Measurements from ENCODE around the gene NEMF.
"Not testable (repeated sequence)": the region's sequence is repeated elsewhere in the genome, so short reads cannot be mapped to it uniquely, and the experiment has no call there.

NEMF gene

DNA sequence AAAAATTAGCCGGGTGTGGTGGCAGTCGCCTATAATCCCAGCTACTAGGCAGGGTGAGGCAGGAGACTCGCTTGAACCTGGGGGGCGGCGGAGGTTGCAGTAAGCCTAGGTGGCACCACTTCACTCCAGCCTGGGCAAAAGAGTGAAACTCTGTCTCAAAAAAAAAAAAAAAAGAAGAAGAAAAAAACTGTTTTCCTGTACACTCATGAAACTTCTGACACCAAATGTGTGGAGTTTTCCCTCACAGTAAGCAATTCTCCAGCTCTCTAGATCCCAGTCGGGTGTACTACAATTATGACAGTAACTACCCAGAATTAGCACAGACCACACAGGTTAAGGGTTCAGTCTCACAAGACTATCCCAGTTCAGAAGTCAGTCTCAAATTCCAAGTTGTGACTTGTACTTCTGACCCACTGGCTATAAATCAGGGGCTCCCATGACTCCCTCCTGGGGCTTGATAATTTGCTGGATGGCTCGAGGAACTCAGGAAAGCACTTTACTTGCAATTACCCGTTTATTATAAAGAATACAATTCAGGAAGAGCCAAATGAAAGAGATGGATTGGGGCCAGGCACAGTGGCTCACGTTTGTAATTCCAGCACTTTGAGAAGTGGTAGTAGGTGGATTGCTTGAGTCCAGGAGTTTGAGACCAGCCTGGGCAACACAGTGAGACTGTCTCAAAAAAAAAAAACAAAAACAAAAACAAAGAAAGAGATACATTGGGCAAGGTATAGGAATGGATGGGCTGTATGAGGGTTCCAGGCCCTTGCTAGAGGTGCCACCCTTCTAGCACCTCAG lies 27.9 kb upstream of the NEMF start:
- DNase-seq (ENCODE audit: low read depth in 3 of 3), result no peak

DNA sequence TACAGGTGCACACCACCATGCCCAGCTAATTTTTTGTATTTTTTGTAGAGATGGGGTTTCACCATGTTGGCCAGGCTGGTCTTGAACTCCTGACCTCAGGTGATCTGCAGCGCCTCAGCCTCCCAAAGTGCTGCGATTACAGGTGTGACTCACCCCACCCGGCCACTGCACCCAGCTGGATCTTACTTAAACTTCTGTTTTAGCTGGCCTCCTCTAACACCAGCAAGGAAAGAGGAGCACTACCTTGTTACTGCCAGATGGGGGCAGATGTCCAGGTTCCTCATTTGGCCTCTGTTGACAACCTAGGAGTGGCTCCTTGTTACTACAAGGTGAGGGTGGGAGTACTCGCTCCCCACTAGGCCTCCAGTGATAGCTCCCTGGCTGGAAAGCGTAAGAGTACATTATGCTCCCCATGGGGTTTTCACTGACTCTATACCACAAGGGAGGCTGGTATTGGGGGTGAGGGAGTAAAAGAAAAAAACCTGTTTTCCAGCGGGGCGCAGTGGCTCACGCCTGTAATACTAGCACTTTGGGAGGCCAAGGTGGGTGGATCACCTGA lies 27.1 kb upstream of the NEMF start:
- peak in 1 of 3 experiments; percentile 26 for DNase-seq (ENCODE audit: low read depth in 3 of 3)

DNA sequence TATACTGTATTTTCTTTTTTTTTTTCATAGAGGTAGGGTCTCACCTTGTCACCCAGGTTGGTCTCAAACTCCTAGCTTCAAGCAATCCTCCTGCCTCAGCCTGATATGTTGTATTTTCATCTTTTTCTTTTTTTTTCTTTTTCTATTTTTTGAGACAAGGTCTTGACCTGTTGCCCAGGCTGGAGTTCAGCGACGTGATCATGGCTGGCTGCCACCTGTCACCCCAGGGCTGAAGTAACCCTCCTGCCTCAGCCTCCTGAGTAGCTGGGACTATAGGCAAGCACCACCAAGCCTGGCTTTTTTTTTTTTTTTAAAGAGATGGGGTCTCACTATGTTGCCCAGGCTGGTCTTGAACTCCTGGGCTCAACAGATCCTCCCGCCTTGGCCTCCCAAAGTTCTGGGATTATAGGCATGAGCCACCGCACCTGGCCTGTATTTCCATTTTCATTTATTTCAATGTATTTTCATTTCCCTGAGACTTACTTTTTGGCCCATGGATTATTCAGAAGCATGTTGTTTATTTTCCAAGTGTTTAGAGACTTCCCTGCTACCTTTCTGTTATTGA lies 24.1 kb upstream of the NEMF start:
- no peak for DNase-seq (ENCODE audit: low read depth in 3 of 3)

DNA sequence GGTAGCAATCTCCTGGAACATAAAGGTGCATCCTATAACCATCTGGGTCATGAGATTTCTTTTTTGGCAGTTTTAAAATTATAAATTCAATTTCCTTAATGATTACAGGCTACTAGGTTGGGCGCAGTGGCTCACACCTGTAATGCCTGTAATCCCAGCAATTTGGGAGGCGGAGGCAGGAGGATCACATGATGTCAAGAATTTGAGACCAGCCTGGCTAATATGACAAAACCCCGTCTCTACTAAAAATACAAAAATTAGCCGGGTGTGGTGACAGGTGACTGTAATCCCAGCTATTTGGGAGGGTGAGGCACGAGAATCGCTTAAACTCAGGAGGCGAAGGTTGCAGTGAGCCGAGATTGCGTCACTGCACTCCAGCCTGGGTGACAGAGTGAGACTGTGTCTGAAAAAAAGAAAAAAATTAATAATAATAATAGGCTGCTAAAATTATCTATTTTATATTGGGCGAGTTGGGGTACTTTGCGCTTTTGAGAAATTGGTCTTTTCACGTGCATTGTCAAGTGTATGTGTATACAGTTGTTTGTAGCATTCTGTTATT lies 23.1 kb upstream of the NEMF start:
- DNase-seq (ENCODE audit: low read depth in 3 of 3), result no peak

DNA sequence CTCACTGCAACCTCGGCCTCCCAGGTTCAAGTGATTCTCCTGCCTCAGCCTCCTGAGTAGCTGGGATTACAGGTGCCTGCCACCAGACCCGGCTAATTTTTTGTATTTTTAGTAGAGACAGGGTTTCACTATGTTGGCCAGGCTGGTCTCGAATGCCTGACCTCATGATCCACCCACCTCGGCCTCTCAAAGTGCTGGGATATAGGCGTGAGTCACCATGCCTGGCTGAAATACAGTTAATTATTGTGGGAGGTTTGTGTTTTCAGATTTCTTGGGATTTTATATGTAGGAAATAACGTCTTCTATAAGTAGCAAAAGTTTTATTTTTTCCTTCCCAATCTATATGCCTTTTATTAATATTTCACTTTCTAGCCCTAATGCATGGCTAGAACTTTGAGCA lies 21.0 kb upstream of the NEMF start:
- DNase-seq (ENCODE audit: low read depth in 3 of 3), result not testable (repeated sequence)

DNA sequence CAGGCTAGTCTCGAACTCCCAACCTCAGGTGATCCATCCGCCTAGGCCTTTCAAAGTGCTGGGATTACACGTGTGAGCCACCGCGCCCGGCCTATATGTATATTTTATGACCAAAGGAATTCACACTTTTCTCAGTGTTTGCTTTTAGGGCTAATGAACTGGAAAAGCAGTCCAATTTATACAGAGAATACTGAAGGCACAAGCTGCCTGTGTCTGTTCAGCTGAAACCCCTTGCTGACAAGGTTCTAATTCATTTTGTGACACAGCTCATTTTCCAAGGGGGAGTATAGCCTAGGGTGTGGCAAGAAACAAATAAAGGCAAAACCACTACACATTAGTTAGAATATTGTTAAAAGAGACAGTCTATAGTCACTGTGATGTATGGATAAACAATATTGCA lies 18.3 kb upstream of the NEMF start:
- DNase-seq (ENCODE audit: low read depth in 3 of 3), result no peak

DNA sequence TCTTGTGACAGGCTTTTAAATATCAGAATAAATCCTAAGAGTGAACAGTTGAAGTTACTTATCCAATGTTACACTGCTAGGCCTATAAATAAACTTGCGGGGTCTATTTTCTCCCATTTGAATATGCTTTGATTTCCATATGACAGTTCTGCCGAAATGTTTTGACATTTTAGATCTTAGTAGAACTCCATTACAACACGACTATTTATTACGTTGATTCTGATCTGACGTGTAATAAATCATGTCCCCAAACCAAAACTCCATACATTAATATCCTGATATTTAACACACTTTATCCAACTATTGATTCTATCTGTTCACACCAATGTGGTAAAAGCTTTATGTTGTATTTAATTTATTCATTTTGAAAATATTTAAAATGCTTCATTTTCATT lies 16.1 kb upstream of the NEMF start:
- no peak for DNase-seq (ENCODE audit: low read depth in 3 of 3)

DNA sequence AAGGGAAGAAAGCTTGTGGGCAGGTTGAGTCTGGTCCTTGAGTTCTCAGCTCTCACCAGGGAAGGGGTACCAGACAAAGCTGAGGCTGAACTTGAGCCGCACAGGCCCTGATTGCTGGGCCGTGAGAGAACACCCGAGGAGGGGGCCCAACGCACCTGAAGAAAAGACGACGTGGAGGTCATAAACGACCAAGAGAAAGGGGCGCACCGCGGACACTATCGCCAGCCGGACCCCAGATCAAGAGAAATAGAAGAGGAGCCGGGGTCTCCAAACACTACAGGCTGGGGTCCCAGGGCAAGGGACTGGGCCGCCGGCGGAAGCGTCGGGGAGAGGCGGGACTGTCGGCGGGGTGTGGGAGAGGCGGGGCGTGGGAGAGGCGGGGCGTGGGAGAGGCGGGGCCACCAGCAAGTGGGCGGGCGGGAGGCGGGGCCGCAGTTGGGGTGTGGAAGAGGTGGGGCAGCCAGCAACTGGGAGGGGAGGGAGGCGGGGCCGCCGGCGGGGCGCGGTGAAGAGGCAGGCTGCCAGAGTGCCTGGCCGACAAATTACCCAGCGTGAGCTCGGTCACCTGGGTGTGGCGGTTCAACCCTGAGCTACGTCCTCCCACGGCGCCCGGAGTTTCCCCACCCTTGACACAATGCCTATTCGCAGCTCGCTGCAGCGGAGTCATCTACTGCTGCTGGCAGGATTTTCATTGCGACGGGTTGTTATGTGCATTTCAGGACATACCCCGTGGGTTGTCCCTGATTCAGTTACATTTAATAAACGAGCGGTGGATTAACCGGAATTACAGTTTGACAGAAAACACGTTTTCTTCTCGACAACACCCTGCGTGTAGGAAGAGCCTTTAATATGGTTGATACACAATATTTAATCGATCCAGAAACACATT lies 15.5 kb upstream of the NEMF start:
- peak; percentile 95 to 99 (median 97) for DNase-seq (ENCODE audit: low read depth in 3 of 3)

DNA sequence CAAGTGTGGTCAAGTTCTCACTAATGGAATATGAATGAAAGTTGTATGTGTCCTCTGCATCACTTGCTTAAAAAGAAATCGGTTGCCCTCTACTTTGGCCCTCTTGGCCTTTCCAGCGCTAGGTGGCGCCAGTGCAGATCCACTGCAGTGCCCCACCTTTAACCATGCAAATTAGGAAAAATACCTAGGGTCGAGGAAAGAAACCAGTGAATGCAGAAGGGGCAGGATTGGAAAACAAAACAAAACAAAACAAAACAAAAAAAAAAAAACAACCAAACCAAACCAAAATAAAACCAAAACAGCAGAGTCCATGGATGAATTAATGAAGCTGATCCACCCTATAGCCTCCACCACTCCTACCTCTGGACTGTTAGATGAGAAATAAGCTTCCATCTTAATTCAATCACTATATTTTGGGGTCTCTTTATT lies 12.9 kb upstream of the NEMF start:
- peak; percentile 62 to 70 (median 64) for DNase-seq (ENCODE audit: low read depth in 3 of 3)

DNA sequence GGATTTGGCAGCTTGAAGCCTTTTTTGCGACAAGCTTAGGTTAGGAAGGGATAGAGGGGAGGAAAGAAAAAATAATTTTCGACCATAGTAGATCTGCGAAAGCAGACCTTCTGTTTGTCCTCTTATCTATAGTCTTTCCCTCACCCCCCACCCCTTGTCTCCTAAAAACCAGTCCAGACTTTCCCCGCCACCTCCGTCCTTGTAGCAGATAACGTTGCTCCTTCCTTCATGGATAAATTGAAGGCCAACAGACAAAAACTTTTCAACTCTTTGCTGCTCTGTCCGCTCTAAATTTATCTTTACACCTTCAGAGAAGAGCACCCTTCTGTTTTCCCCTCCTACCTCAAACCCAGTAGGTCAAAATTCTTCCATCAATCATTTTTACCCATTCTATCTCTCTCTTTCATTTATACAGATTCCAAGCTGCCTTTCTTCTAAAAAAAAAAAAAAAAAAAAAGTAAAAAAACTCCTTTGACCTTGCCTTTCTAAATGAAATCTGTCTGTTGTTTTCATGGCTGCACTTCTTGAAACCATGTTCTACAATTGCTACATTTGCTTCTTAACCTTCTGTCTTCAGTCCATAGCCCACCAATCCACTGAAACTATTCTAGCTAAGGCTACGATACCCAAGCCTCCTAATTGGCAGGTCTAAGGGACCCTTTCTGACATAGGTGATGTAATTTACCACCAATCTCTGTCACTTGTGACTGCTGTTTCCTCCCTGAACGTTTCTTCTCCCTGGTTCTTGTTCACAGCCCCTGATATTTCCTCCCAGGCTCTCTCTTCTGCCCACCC lies 11.1 kb upstream of the NEMF start:
- DNase-seq (ENCODE audit: low read depth in 3 of 3), result no peak

DNA sequence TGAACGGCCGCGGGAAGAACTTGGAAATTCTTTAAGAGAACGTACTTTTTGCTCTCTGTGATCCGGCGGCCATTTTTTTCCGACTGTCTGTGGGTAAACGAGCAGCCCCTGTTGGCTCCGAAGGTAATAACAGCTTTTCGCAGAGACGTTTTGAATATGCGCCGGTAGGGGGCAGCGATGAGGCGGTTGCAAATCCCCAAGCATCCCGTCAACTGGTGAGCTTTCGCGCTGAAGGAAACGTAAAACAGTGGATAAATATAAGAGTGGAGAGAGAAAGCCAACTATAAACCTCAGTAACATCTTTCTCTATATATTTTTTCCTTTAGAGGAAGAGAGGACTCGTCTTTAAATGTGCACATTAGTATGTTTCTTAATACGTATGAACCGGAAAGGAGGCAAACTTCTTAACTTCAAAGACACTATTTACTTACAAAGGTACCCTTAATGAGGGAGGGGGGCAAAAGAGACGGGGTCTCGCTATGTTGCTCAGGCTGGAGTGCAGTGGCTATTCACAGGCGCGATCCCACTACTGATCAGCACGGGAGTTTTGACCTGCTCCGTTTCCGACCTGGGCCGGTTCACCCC lies 9.6 kb upstream of the NEMF start:
- DNase-seq (ENCODE audit: low read depth in 3 of 3), result peak; percentile 73 to 80 (median 73)

DNA sequence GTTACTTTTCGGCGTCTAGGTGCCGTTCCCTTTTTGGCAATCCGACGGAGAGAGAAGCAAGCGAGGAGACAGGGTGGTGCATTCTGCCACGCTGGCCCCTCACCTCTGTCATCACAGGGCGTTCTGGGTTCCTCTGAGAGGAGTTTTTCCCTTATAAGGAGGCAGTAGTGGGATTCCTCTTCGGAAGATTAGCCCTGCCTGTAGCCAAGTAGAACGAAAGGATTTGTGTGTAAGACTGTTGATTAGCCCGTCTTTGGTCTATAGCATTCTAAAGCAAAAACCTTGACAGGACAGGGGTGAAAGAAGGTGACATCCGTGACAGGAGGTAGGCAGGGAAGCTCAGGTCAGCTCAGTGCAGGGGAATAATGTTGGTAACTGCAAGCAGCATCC lies 9.1 kb upstream of the NEMF start:
- DNase-seq (ENCODE audit: low read depth in 3 of 3), result peak; percentile 41 to 46 (median 43)

DNA sequence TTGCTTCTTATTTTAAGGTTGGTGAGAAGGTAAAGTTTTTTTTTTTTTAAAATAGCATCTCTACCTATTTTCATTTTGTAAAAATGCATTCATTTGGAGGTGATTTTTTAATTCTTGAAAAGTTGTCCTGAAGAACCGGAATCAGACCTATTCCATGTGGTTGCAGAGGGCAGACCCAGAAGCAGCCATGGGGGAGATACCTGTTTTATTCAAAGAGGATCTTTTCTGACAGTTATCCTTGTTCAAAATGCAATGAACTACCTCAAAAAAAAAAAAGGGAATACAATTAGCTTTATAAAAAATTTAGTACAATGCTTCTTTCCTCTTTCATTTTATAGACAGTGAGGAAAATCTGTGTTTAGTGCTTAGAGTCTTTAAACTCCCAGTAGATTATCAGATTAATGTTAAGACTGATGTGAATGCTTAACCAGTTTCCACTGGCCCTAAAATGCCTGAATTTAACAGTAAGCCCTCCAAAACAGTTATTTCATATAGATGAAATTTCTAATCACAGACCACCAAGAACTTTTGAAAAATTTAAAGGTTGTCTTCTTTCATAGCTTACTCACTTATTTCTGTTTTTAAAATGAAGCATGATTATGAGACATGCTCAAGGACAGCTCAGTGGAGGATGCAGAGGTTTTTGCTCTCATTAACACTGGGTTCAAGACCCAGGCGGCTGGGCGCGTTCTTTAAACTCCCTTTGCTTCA lies 8.6 kb upstream of the NEMF start:
- DNase-seq (ENCODE audit: low read depth in 3 of 3), result no peak

DNA sequence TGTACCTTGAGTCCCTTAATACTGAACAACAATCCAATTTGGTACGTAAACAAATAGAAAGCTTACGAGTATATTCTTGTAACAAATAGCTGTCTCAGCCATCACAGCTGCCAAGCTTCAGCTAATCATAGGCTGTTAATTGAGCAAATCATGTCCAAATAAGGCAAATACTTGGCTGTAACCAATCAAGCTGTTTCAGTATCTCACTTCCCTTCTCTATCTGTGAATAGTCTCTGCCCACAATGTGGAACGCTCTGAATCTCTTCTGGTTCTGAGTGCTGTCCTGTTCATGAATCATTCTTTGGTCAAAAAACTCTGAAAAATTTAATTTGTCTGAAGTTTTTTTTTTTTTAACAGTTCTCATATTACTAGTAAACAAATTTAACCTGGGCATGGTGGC lies 5.8 kb upstream of the NEMF start:
- no peak for DNase-seq (ENCODE audit: low read depth in 3 of 3)

DNA sequence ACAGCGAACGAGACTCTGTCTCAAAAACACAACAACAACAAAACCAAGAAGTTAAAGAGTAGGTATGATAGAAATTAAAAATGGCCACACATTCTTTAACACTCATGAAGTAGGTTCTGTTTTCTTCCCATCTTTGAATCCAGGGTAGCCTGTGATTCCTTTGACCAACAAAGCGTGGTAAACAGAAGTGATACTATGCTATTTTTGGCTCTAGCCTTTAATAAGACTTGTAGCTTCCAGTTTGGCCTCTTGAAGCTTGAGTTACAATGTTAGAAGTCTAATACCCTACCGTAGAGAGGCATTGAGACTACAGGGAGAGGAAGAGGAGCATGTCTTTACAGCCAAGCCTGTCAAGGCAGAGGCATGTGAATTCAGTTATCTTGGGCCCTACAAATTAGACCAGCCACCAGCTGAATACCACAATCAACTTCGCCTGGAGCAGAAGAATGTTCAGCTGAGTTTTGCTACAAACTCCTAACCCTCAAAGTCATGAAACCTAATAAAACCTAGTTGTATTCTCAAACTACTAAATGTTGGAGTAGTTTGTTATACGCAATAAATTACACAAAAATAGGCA lies 4.9 kb upstream of the NEMF start:
- no peak for DNase-seq (ENCODE audit: low read depth in 3 of 3)

DNA sequence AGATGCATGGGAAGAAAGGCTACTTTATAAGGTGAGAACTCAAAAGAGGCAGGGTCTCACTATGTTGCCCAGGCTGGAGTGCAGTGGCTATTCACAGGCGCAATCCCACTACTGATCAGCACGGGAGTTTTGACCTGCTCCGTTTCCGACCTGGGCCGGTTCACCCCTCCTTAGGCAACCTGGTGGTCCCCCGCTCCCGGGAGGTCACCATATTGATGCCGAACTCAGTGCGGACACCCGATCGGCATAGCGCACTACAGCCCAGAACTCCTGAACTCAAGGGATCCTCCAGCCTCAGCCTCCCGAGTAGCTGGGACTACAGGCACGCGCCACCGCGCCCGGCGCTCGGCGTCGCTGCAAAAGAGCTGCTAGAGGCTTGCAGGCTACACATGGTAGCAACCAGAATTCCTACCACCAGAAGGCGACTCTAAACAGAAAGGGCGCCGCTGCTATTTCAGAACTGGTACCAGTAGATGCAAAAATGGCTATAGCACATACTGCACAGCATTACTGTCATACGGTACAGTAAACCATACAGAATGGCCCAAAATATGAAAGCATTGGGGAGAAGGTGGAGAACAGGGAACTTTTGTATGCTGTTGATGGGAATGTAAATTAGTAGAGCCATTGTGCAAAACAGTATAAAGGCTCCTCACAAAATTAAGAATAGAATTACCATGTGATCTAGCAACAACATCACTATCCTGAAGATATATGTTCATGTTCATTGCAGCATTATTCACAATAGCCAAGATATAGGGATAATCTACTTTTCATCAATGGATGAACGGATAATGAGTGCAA lies 1.2 kb upstream of the NEMF start:
- DNase-seq (ENCODE audit: low read depth in 3 of 3), result peak; percentile 35 to 56 (median 40)

DNA sequence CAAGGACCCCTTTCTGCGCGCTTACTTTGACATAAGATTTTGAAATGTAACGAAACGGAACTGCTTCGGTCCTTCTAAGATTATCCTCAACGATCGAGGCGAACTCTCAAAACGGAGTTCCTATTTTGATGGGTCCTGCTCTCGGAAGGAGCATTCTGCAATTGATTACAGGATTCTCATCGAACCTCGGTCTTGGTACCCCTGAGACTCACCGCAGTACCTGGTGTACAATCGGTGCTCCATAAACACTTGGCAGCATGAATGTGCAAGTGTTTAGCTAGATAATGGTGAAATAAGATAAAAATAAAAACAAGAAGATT lies 530 bp upstream of the NEMF start:
- DNase-seq (ENCODE audit: low read depth in 3 of 3), result no peak

DNA sequence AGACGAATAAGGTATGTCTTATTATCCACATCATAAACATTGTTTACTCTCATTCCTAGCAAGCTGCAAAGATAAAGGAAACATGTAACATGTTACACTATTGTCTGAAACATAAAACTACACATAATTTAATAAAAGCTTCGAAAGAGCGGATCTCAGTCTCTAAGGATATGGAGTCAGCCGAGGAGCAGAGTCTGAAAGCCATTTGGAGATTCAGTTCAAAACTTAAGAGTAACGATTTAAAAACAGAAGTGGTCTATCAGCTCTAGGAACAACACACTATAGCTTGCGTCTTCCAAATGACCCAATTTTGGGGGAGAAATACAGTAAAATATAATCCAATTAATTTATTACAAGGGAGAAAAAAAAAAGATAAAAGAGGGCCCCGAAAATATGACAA lies 775 bp downstream of the NEMF start:
- DNase-seq (ENCODE audit: low read depth in 3 of 3), result no peak

DNA sequence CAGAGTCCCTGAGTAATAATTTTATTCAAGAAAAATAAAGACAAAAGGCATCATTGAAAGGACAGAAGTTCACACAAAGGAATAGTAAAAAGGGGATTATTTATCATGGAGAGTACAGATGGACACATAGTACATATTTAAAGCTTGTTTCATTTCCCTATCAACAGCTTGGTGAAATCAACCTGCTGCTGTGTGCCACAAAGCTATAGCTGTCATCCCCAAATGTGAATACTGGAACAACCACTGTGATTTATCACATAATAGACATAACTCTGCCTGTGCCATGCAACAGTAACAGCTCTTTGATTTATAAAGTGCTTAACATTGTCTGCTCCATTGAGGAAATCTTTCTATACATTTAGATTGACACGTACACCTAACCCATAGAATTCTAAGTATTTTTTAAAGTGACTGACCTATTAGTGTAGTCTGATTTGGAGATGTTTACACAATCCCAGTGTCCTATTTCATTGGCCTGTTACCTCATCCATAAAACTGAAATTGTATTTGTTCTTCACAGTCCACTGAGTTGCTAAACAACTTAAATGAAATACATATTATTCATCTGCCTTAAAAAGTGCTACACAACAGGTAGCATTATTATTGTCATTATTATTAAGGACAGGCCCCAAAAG lies 3.3 kb downstream of the NEMF start:
- DNase-seq (ENCODE audit: low read depth in 3 of 3), result no peak
